ENCODE measurements around the gene TRAF6.
A peak's percentile ranks its signal among the peaks of the same experiment; 100 is the strongest.

TRAF6 gene

GRCh38 chr11:36478700-36479329 lies 31.3 kb downstream of the TRAF6 start:
- Histone ChIP-seq H3K4me3 (replicated peaks; ENCODE audit: insufficient read depth, low read length) (no peak overlapping the region), H3K27me3 (ENCODE audit: insufficient read depth, poor library complexity, severe bottlenecking) (no peaks in the 10 kb centered on the region), H3K27ac (replicated peaks) (no peak overlapping the region)
- peak in 1 of 2 experiments; percentile 43 for DNase-seq (ENCODE audit: low read depth in 1 of 2, low spot score in 1 of 2)
- TF ChIP-seq, protein P1, sequence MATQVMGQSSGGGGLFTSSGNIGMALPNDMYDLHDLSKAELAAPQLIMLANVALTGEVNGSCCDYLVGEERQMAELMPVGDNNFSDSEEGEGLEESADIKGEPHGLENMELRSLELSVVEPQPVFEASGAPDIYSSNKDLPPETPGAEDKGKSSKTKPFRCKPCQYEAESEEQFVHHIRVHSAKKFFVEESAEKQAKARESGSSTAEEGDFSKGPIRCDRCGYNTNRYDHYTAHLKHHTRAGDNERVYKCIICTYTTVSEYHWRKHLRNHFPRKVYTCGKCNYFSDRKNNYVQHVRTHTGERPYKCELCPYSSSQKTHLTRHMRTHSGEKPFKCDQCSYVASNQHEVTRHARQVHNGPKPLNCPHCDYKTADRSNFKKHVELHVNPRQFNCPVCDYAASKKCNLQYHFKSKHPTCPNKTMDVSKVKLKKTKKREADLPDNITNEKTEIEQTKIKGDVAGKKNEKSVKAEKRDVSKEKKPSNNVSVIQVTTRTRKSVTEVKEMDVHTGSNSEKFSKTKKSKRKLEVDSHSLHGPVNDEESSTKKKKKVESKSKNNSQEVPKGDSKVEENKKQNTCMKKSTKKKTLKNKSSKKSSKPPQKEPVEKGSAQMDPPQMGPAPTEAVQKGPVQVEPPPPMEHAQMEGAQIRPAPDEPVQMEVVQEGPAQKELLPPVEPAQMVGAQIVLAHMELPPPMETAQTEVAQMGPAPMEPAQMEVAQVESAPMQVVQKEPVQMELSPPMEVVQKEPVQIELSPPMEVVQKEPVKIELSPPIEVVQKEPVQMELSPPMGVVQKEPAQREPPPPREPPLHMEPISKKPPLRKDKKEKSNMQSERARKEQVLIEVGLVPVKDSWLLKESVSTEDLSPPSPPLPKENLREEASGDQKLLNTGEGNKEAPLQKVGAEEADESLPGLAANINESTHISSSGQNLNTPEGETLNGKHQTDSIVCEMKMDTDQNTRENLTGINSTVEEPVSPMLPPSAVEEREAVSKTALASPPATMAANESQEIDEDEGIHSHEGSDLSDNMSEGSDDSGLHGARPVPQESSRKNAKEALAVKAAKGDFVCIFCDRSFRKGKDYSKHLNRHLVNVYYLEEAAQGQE (IDR thresholded peaks at IDR 0.05; ENCODE audit: insufficient replicate concordance, low read depth): no peak
- TF ChIP-seq POLR2AphosphoS5 (IDR thresholded peaks at IDR 0.05; ENCODE audit: low read depth) (no peak), GABPA (IDR thresholded peaks at IDR 0.05; ENCODE audit: low read depth) (no peak), SPI1 (IDR thresholded peaks at IDR 0.05; ENCODE audit: borderline replicate concordance, low read depth) (no peak), CTCF (IDR thresholded peaks at IDR 0.05; ENCODE audit: insufficient read depth, low read length) (peak; percentile 25)

GRCh38 chr11:36475192-36475591 lies 34.9 kb downstream of the TRAF6 start:
- no peak overlapping the region for H3K27ac ChIP-seq (replicated peaks)
- H3K4me3 ChIP-seq (replicated peaks; ENCODE audit: insufficient read depth, low read length): no peak overlapping the region
- TF ChIP-seq, protein P1 (IDR thresholded peaks at IDR 0.05; ENCODE audit: insufficient replicate concordance, low read depth): no peak
- TF ChIP-seq POLR2AphosphoS5 (IDR thresholded peaks at IDR 0.05; ENCODE audit: low read depth) (no peak), GABPA (IDR thresholded peaks at IDR 0.05; ENCODE audit: low read depth) (no peak), CTCF (IDR thresholded peaks at IDR 0.05; ENCODE audit: insufficient read depth, low read length) (no peak), SPI1 (IDR thresholded peaks at IDR 0.05; ENCODE audit: borderline replicate concordance, low read depth) (no peak)
- DNase-seq (ENCODE audit: low read depth in 1 of 2, low spot score in 1 of 2): no peak
- H3K27me3 ChIP-seq (ENCODE audit: insufficient read depth, poor library complexity, severe bottlenecking): no peaks in the 10 kb centered on the region

- no peak overlapping the region for H3K27ac ChIP-seq (replicated peaks)
- no peak overlapping the region for H3K4me3 ChIP-seq (replicated peaks; ENCODE audit: insufficient read depth, low read length)
- no peak for TF ChIP-seq SPI1 (IDR thresholded peaks at IDR 0.05; ENCODE audit: borderline replicate concordance, low read depth)
- TF ChIP-seq CTCF (IDR thresholded peaks at IDR 0.05; ENCODE audit: insufficient read depth, low read length): no peak
- TF ChIP-seq GABPA (IDR thresholded peaks at IDR 0.05; ENCODE audit: low read depth): no peak
- no peak for TF ChIP-seq POLR2AphosphoS5 (IDR thresholded peaks at IDR 0.05; ENCODE audit: low read depth)
- TF ChIP-seq, protein P1 (IDR thresholded peaks at IDR 0.05; ENCODE audit: insufficient replicate concordance, low read depth): no peak
- no peak for DNase-seq (ENCODE audit: low read depth in 1 of 2, low spot score in 1 of 2)
- H3K27me3 ChIP-seq (ENCODE audit: insufficient read depth, poor library complexity, severe bottlenecking): no peaks in the 10 kb centered on the region
These were observed 38.5 kb downstream of the TRAF6 start for GRCh38 chr11:36471577-36471976.
